RWPE1 (cell line): ENCODE measurements around the gene KSR1.
A peak's percentile ranks its signal among the peaks of the same experiment; 100 is the strongest.
"Not testable (repeated sequence)": the region's sequence is repeated elsewhere in the genome, so short reads cannot be mapped to it uniquely, and the experiment has no call there.

Experiments
- CTCF ChIA-PET: fragments of 350-600 bp; sonication (Branson Sonifier 250); formaldehyde crosslinking; extraction: SDS; loops from one replicate; lab custom pipeline; 2021; lab: Yijun Ruan, JAX
- POLR2A ChIA-PET: fragments of 400-600 bp; formaldehyde crosslinking; extraction: SDS; loops from one replicate; lab custom pipeline; 2020; ENCODE audit warnings: antibody characterized with exemption; ENCODE audit not compliant: low non-redundant PET; lab: Yijun Ruan, JAX
- DNase-seq: peaks from one replicate; pipeline ENCODE4 v3.0.0; 2012; ENCODE audit warnings: low spot score
- H3K27ac ChIP-seq: fragments of 450-650 bp; 2 replicates; pipeline ENCODE4 v1.5.1; 2017
- TF ChIP-seq, protein P1 (sequence below): fragments of 450-650 bp; conservative IDR thresholded peaks from 2 replicates; pipeline ENCODE4 v1.5.1; 2017; ENCODE audit warnings: low read depth, mild to moderate bottlenecking

Gene KSR1

DNA sequence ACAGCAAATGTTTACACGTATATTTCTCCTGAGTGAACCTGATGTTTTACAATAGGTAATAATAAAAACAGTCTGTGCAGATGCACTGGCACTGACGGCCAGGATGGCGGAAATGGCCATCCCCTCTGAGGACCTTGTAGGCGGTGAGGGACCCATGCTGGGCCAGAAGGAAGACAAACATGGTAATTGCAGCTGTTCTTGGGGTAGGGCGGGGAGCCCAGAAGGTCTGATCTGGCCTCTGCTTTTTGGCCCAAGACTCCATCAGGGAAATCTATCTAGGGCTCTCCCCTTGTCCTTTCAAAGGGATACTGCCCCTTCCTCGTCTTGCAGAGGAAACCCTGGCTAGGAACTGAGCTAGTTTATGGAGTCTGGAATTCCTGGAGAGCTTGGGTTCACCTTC, 167.4 kb downstream of the KSR1 start:
- CTCF ChIA-PET = no interaction called here

DNA sequence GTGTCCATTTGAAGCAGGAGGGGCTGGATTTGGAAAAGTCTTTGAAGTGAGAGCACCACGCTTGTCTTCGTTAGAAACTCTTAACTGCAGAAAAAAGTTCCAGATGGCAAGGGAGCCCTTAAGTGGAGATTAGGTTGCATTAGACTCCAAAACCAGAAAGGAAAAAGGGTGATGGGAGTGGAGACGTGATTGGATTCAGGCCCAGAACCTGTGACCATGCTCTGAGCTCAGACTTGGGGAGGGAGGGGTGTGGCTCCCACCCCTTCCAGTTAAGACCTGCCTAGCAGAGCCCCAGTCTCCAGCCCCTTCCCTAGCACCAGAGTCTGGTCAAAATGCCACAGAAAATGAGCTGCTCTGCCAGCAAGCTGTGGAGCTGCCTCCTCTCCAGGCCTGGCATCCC, 168.3 kb downstream of the KSR1 start:
- ChIA-PET CTCF (interaction anchor here (0.6 kb wide), 2 partner anchors 18 to 35 kb away, joined by 3 read pairs; no protein-coding TSS in a partner anchor), POLR2A (no interaction called here)
- DNase-seq = no peak
- TF ChIP-seq, protein P1, sequence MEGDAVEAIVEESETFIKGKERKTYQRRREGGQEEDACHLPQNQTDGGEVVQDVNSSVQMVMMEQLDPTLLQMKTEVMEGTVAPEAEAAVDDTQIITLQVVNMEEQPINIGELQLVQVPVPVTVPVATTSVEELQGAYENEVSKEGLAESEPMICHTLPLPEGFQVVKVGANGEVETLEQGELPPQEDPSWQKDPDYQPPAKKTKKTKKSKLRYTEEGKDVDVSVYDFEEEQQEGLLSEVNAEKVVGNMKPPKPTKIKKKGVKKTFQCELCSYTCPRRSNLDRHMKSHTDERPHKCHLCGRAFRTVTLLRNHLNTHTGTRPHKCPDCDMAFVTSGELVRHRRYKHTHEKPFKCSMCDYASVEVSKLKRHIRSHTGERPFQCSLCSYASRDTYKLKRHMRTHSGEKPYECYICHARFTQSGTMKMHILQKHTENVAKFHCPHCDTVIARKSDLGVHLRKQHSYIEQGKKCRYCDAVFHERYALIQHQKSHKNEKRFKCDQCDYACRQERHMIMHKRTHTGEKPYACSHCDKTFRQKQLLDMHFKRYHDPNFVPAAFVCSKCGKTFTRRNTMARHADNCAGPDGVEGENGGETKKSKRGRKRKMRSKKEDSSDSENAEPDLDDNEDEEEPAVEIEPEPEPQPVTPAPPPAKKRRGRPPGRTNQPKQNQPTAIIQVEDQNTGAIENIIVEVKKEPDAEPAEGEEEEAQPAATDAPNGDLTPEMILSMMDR = no peak
- H3K27ac ChIP-seq = no peak overlapping the region

More for the DNA sequence above, 167.4 kb downstream of the KSR1 start:
- DNase-seq = no peak
- TF ChIP-seq, protein P1 = no peak
- no peak overlapping the region for H3K27ac ChIP-seq
- POLR2A ChIA-PET = no interaction called here

DNA sequence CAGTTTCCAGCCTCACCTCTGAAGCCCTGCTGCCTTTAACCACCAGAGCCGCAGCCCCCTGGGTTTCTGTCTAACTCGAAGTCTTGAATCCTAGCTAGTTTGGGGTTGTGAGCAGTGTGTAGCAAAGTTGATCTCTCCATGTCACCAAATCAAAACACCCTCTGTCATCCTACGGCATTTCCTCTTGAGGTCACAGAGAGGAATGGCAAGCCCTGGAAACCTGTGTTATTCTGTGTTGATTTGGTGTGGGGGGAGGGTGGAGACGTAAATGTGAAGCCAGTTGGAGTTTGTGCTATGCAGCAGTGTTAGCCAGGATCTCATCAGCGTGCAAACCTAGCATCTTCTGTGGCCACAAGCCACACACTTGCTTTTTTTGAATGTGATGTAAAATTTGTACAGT, 169.6 kb downstream of the KSR1 start:
- ChIA-PET POLR2A (no interaction called here), CTCF (no interaction called here)
- no peak overlapping the region for H3K27ac ChIP-seq

DNA sequence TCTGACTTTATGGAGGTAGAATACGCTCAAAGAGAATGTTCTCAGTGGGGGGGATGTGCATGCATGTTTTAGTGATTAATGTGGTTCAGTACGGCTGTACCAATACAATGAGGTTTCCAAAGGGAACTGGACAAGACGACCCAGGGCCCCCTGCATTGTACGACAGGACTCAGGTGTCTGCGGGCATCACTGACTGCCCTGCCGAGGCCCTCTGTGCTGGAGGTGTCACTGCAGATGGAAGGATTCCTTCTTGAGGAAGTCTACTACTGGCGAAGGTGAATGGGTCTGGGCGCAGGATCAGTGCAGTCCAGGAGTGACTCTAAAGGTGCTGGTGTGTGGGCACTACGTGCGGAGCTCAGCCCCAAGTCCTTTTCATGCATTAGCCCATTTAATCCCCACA, 171.3 kb downstream of the KSR1 start:
- DNase-seq = no peak
- TF ChIP-seq, protein P1 = no peak
- ChIA-PET POLR2A (no interaction called here), CTCF (no interaction called here)
- H3K27ac ChIP-seq = no peak overlapping the region

More for the DNA sequence above, 169.6 kb downstream of the KSR1 start:
- TF ChIP-seq, protein P1 = no peak
- no peak for DNase-seq

DNA sequence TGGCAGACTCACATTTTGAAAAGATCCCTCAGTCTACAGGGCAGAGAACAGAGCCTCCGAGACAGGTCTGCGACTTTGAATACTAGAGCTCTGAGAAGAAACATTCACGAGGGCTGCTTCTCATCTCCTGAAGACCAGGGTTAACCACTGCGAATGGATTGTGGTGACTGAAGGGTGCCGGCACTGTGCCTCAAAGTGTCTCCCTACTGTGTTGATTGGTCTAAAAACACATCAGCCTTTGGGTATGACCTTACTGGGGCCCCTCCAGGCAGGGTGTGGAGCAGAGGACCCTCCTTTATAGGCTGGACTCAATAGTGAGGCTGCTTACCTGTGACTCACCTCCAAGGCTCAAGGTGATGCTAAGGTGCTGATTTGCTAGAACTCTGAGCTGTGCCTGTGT, 172.1 kb downstream of the KSR1 start:
- TF ChIP-seq, protein P1 = no peak
- no peak for DNase-seq
- ChIA-PET CTCF (interaction anchor here (0.6 kb wide), 1 partner anchor 235 kb away, joined by 3 read pairs; no protein-coding TSS in a partner anchor), POLR2A (no interaction called here)
- H3K27ac ChIP-seq = no peak overlapping the region

DNA sequence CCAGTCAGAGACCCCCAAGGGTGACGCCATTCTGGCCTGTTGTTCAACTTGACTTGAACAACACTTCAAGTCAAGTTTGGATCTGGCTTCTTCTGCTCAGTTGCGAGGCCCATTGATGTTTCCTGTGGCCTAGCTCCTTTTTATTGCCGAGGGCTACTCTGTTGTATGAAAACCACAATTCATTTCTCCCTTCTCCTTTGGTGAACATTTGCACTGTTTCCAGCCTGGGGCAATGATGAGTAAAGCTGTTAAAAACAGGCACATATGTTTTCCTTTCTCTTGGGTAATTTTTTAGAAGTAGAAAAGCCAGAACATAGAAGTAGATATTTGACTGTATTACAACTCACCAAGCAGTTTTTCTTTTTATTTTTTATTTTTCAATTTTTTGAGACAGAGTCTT, 173.0 kb downstream of the KSR1 start:
- CTCF ChIA-PET = interaction anchor here (0.6 kb wide), 1 partner anchor 13 kb away, joined by 3 read pairs; no protein-coding TSS in a partner anchor
- DNase-seq = peak; percentile 10
- H3K27ac ChIP-seq, POLR2A ChIA-PET: not testable (repeated sequence)

DNA sequence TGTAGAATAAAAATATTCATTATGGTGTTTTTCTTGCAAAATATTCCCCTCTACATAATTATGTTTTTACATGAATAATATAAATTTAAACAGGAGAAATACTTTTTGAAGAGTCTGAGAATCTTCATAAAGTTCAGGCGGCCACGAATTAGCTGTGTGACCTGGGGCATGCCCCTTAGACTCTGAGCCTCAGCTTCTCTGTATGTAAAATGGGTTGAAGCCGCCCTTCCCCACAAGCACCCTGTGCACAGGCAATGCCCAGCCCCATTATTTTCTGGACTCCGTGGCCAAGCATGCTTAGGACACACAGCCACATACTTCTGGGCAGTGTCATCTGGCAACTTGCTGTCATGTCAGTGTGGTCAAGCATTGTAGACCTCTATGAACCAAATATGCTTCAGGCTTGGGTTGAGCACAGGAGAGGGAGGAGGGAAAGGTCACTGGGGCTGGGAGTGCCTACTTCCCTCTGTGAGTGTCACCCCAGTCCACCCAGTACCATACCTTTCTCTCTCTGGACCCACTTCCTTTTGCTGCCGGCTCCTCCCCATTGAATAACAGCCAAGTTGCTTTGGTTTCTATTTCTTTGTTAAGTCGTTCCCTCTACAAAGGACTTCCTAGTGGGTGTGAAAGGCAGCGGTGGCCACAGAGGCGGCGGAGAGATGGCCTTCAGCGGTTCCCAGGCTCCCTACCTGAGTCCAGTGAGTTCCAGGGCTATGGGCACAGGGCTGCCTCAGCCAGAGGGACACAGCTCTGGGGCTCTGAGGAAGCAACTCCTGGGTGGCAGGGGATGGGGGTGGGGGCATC, 174.6 kb downstream of the KSR1 start, which contains the start of gene LGALS9:
Gene LGALS9 (plus strand): TSS at position 582 of the 804 bp plus-strand sequence. CDS start 78 bp downstream, at position 660.
- peak; percentile 13 for DNase-seq
- ChIA-PET POLR2A (no interaction called here), CTCF (interaction anchor here (0.7 kb wide), 1 partner anchor 138 kb away, joined by 4 read pairs; no protein-coding TSS in a partner anchor)
- no peak within 1 kb of the TSS for H3K27ac ChIP-seq
- TF ChIP-seq, protein P1 = no peak
